Measurements from ENCODE around the gene FAM149B1.

The FAM149B1 gene

GRCh38 chr10:73289958-73290357, 122.0 kb downstream of the FAM149B1 start:
- TF ChIP-seq CTCF (IDR thresholded peaks at IDR 0.05; ENCODE audit: low read depth, low read length, missing control alignments): no peak

GRCh38 chr10:73293461-73293860, 125.5 kb downstream of the FAM149B1 start:
- no peak overlapping the region for H3K4me3 ChIP-seq (replicated peaks; ENCODE audit: low read depth, low read length)
- DNase-seq (ENCODE audit: extremely low read depth, low read depth): no peak
- TF ChIP-seq CTCF (IDR thresholded peaks at IDR 0.05; ENCODE audit: low read depth, low read length, missing control alignments): no peak

More at GRCh38 chr10:73289958-73290357, 122.0 kb downstream of the FAM149B1 start:
- H3K4me3 ChIP-seq (replicated peaks; ENCODE audit: low read depth, low read length): no peak overlapping the region
- no peak for DNase-seq (ENCODE audit: extremely low read depth, low read depth)

Measured in HFF-Myc (cell line).